ENCODE results near the gene ELP4. TPM values are rescaled to one million over a fixed set of nuclear protein-coding genes. Genes with fewer than 3 reads are reported as not detected.

The ELP4 gene
- total RNA-seq, 1 donor from 2014 or later, result 147 TPM

DNA sequence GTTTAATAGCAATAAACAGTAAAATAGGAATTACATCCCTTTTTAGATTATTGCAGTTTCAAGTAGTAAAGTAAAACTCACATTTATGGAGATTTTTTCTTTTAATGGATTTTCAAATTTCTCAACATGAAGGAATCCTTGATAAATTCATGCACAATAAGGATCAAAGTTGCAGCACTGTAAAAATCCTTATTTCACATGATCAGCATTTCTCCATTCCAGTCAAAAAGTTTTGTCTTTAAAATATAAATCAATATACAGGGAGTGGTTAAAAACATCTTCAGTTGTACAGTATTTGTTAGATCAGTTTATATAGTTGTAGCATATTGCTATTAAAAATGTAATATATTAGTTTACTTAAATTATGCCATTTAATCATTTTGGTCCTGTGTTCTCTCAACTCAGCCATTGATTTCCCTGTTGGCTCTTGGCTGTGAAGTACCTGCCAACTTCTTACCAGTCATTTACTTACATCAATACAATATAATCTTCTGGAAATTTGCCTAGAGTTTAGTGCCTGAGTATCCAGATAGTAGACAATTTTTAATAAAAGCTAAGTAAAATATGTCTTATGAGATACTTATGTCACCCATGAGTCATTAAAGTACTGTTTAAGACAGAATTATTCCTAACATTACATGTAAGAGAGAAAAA lies 12.1 kb downstream of the ELP4 start:
- H3K4me3 Mint-ChIP-seq, result no peak overlapping the region

DNA sequence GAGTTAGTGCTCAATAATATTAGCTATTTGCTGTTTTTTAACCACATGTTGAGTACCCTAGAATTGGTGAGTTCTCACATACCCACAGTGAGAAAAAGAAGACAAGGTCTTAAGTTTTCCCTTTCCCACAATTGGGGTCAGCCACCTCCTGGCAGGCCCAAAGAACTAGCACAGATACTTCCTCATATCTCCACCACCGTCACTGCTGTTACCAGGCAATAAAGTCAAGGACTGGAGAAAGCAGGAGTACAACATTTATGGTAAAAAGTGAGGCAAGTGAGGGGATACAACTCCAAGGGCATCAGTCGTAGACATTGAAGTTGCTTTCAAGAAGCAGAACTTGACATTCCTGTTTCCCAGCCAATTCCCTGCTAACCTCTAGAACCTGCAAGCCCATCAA lies 19.6 kb downstream of the ELP4 start:
- TF ChIP-seq EZH2 (IDR thresholded peaks at IDR 0.05), result no peak
- TF ChIP-seq EZH2phosphoT487 (IDR thresholded peaks at IDR 0.05), result no peak
- TF ChIP-seq, protein P1, sequence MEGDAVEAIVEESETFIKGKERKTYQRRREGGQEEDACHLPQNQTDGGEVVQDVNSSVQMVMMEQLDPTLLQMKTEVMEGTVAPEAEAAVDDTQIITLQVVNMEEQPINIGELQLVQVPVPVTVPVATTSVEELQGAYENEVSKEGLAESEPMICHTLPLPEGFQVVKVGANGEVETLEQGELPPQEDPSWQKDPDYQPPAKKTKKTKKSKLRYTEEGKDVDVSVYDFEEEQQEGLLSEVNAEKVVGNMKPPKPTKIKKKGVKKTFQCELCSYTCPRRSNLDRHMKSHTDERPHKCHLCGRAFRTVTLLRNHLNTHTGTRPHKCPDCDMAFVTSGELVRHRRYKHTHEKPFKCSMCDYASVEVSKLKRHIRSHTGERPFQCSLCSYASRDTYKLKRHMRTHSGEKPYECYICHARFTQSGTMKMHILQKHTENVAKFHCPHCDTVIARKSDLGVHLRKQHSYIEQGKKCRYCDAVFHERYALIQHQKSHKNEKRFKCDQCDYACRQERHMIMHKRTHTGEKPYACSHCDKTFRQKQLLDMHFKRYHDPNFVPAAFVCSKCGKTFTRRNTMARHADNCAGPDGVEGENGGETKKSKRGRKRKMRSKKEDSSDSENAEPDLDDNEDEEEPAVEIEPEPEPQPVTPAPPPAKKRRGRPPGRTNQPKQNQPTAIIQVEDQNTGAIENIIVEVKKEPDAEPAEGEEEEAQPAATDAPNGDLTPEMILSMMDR (IDR thresholded peaks at IDR 0.05), result no peak
- Mint-ChIP-seq H3K27ac (no peak overlapping the region), H3K4me1 (no peaks in the 10 kb centered on the region), H3K4me3 (no peak overlapping the region), H3K27me3 (ENCODE audit: insufficient read depth, low read depth) (no peaks in the 10 kb centered on the region), H3K9me3 (peaks cover 9% of the 10 kb centered on the region), H3K36me3 (peaks cover 41% of the 10 kb centered on the region)
- H4K20me1 ChIP-seq (ENCODE audit: low read depth), result peaks cover 6% of the 10 kb centered on the region
- H3K36me3 ChIP-seq, result peaks cover 17% of the 10 kb centered on the region
- H3K4me1 ChIP-seq, result peaks cover 5% of the 10 kb centered on the region
- no peak overlapping the region for H2AFZ ChIP-seq (replicated peaks)
- H3K4me2 ChIP-seq, result no peak overlapping the region
- no peak overlapping the region for H3K9ac ChIP-seq
- H3K79me2 ChIP-seq (ENCODE audit: low read depth), result peaks cover 54% of the 10 kb centered on the region
- DNase-seq (ENCODE audit: low spot score), result no peak
- no peaks in the 10 kb centered on the region for H3K9me3 ChIP-seq (ENCODE audit: low read depth)
- H3K27ac ChIP-seq, result no peak overlapping the region
- no peaks in the 10 kb centered on the region for H3F3A ChIP-seq (ENCODE audit: low read depth)
- H3K4me3 ChIP-seq, result no peak overlapping the region
- no peaks in the 10 kb centered on the region for H3K27me3 ChIP-seq

More for the DNA sequence above, 12.1 kb downstream of the ELP4 start:
- H3K27me3 ChIP-seq, result no peaks in the 10 kb centered on the region
- H3K79me2 ChIP-seq (ENCODE audit: low read depth), result peaks cover 45% of the 10 kb centered on the region
- H3K4me1 Mint-ChIP-seq, result no peaks in the 10 kb centered on the region
- no peak overlapping the region for H3K4me3 ChIP-seq
- H3K4me2 ChIP-seq, result no peak overlapping the region
- H3K27ac ChIP-seq, result peak overlapping the region; percentile 41
- H2AFZ ChIP-seq (replicated peaks), result no peak overlapping the region
- peaks cover under 1% of the 10 kb centered on the region for H3K4me1 ChIP-seq
- TF ChIP-seq EZH2 (IDR thresholded peaks at IDR 0.05) (no peak), EZH2phosphoT487 (IDR thresholded peaks at IDR 0.05) (no peak)
- TF ChIP-seq, protein P1 (IDR thresholded peaks at IDR 0.05), result no peak
- peaks cover 2% of the 10 kb centered on the region for H3K9me3 Mint-ChIP-seq
- H3F3A ChIP-seq (ENCODE audit: low read depth), result peaks cover 5% of the 10 kb centered on the region
- no peaks in the 10 kb centered on the region for H3K9me3 ChIP-seq (ENCODE audit: low read depth)
- H3K27me3 Mint-ChIP-seq (ENCODE audit: insufficient read depth, low read depth), result no peaks in the 10 kb centered on the region
- DNase-seq (ENCODE audit: low spot score), result no peak
- H3K27ac Mint-ChIP-seq, result no peak overlapping the region
- peaks cover 40% of the 10 kb centered on the region for H3K36me3 ChIP-seq
- H3K9ac ChIP-seq, result no peak overlapping the region
- peaks cover 22% of the 10 kb centered on the region for H3K36me3 Mint-ChIP-seq
- H4K20me1 ChIP-seq (ENCODE audit: low read depth), result no peaks in the 10 kb centered on the region

DNA sequence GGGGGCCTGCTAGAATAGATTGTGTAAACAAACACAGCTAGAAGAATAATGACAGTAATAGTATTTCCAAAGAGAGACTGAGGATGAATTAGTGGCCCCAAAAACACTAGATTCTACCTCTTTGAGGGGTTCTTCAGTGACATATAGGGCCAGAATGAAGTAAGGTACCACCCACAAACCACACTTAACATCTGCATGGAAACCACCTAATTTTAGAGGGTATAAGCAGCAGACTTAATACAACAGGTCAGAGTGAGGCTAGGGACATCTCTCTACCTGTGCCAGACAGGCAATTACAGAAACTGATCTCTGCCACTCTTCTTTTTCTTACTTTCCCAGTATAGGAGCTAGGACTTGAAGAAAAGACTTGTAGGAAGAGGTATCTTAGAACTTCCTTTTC lies 20.1 kb downstream of the ELP4 start:
- peaks cover 12% of the 10 kb centered on the region for H3K36me3 ChIP-seq
- no peaks in the 10 kb centered on the region for H3F3A ChIP-seq (ENCODE audit: low read depth)
- no peaks in the 10 kb centered on the region for H3K27me3 ChIP-seq
- H3K4me3 ChIP-seq, result no peak overlapping the region
- peaks cover 40% of the 10 kb centered on the region for H3K36me3 Mint-ChIP-seq
- no peak overlapping the region for H3K27ac ChIP-seq
- peaks cover 5% of the 10 kb centered on the region for H3K4me1 ChIP-seq
- no peak overlapping the region for H3K27ac Mint-ChIP-seq
- TF ChIP-seq EZH2 (IDR thresholded peaks at IDR 0.05), result no peak
- no peaks in the 10 kb centered on the region for H3K4me1 Mint-ChIP-seq
- H3K9me3 Mint-ChIP-seq, result peaks cover 10% of the 10 kb centered on the region
- peaks cover 6% of the 10 kb centered on the region for H4K20me1 ChIP-seq (ENCODE audit: low read depth)
- H3K79me2 ChIP-seq (ENCODE audit: low read depth), result peaks cover 55% of the 10 kb centered on the region
- H3K9ac ChIP-seq, result no peak overlapping the region
- H2AFZ ChIP-seq (replicated peaks), result no peak overlapping the region
- no peak overlapping the region for H3K4me3 Mint-ChIP-seq
- DNase-seq (ENCODE audit: low spot score), result no peak
- H3K27me3 Mint-ChIP-seq (ENCODE audit: insufficient read depth, low read depth), result no peaks in the 10 kb centered on the region
- H3K4me2 ChIP-seq, result no peak overlapping the region
- no peaks in the 10 kb centered on the region for H3K9me3 ChIP-seq (ENCODE audit: low read depth)

DNA sequence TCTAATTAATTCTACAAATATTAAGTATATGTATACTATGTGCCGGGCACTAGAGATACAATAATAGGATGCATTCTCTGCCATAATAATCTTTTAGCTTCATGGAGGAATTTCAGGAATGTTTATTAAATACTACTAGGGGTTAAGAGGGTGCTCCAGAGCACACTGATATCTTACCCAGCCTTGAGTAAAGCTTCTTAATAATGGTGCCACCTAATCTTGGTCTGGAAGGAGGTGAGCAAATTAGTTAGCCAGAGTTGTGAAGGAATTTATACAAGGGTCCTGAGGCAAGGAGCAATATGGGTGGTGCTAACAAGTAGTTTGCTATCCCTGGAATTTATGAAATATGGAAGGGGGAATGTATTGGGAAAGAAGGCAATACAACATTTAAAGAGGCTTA lies 21.7 kb downstream of the ELP4 start:
- TF ChIP-seq EZH2 (IDR thresholded peaks at IDR 0.05) (no peak), EZH2phosphoT487 (IDR thresholded peaks at IDR 0.05) (no peak)
- TF ChIP-seq, protein P1 (IDR thresholded peaks at IDR 0.05), result no peak
- H3K4me3 ChIP-seq, result no peak overlapping the region
- DNase-seq (ENCODE audit: low spot score), result no peak
- H3K27ac ChIP-seq, result peak overlapping the region; percentile 18
- H3K79me2 ChIP-seq (ENCODE audit: low read depth), result peaks cover 66% of the 10 kb centered on the region
- no peak overlapping the region for H3K9ac ChIP-seq
- Mint-ChIP-seq H3K27me3 (ENCODE audit: insufficient read depth, low read depth) (no peaks in the 10 kb centered on the region), H3K4me1 (no peaks in the 10 kb centered on the region), H3K36me3 (peaks cover 45% of the 10 kb centered on the region), H3K9me3 (peaks cover 10% of the 10 kb centered on the region), H3K27ac (no peak overlapping the region), H3K4me3 (no peak overlapping the region)
- H3K36me3 ChIP-seq, result peaks cover 10% of the 10 kb centered on the region
- H3F3A ChIP-seq (ENCODE audit: low read depth), result no peaks in the 10 kb centered on the region
- peaks cover 6% of the 10 kb centered on the region for H4K20me1 ChIP-seq (ENCODE audit: low read depth)
- no peak overlapping the region for H3K4me2 ChIP-seq
- no peaks in the 10 kb centered on the region for H3K27me3 ChIP-seq
- H3K9me3 ChIP-seq (ENCODE audit: low read depth), result no peaks in the 10 kb centered on the region
- H3K4me1 ChIP-seq, result peaks cover 5% of the 10 kb centered on the region
- H2AFZ ChIP-seq (replicated peaks), result no peak overlapping the region

Data from neural progenitor cell (in vitro differentiated cells).